GM18505 (cell line): ENCODE data around the gene SLIT3.

Experiments used
- ATAC-seq: cut with Tn5 transposase; IDR thresholded peaks from one replicate; pipeline ENCODE4 v1.9.1; 2021; ENCODE audit not compliant: unreplicated experiment
- POLR2A ChIP-seq: IDR thresholded peaks from 4 replicates; pipeline ENCODE4 v1.6.1; 2011; ENCODE audit warnings: borderline replicate concordance; ENCODE audit not compliant: insufficient read depth, insufficient read length; ENCODE audit errors: extremely low read depth

The SLIT3 gene

DNA sequence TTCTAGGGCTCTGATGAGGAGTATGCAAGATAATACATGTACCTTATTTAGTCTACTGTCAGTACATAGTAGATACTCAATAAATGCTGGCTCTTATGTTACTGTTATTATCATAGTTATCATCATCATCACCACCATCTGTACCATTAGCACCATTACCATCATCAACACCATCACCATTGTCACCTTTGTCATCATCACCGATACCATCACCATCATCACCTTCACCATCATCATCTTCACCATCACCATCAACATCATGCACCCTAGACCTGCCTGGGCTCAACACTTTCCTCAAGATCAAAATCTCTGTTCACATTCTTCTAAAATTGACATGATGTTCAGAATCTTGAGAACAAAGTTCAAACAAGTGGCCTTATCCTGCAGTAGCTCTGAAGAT is 595.6 kb downstream of the SLIT3 start:
- ATAC-seq: no peak
- no peak for TF ChIP-seq POLR2A

DNA sequence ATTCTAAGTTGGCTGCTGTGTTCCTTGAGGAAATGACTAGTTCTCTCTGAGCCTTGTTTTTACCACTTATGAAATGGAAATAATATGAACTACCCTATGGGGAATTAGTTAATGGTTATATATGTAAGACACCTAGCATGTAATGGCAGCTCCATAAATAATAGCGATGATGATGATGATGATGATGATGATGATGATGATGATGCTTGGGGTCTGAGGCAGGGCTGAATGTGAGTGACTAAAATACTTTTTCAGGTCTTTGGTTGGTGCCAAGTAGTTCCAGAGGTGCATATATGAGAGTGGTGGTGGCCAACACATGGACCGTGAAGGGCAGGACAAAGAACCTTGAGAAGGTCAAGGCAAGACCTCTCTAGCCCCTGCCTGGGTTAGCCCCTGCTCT is 598.4 kb downstream of the SLIT3 start:
- TF ChIP-seq POLR2A: no peak
- no peak for ATAC-seq

DNA sequence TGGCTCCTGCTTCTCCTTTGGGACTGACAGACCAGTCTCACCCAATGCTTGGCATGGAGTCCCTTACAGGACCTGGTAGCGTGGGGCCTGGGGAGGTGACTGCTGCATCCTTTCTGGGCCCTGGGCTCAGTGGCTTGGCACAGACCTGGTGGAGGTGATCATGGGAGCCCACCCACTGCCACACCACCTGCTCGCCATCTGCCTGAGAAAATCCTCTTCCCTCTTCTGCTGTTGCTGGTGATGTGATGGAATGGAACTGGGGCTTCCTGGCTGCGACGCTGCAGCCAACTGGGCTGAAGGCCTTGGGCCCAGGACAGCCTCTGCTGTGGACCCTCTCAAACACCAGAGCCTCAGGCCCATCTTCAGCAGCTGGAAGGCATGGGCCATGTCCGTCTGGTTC is 599.3 kb downstream of the SLIT3 start:
- TF ChIP-seq POLR2A: no peak
- ATAC-seq: no peak

DNA sequence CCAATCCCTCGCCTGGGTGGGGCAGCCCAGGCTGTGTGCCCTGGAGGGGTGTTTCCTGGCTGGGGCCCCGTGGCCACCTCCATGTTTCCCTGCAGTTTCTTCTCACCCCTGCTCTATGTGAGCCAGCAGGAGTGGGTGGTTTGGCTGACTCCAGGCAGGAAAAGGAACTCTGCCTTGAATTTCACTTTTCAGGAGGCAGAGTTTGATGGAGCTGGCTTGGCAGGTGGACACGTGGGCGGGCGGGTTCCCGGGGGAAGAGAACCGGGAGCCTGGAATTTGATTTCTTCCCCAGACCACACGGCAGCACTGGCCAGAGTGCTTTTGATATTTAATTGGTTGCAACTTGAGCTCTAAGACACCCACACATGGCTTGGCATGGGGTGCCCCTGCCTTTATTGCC is 601.9 kb downstream of the SLIT3 start:
- TF ChIP-seq POLR2A: no peak
- ATAC-seq: no peak

DNA sequence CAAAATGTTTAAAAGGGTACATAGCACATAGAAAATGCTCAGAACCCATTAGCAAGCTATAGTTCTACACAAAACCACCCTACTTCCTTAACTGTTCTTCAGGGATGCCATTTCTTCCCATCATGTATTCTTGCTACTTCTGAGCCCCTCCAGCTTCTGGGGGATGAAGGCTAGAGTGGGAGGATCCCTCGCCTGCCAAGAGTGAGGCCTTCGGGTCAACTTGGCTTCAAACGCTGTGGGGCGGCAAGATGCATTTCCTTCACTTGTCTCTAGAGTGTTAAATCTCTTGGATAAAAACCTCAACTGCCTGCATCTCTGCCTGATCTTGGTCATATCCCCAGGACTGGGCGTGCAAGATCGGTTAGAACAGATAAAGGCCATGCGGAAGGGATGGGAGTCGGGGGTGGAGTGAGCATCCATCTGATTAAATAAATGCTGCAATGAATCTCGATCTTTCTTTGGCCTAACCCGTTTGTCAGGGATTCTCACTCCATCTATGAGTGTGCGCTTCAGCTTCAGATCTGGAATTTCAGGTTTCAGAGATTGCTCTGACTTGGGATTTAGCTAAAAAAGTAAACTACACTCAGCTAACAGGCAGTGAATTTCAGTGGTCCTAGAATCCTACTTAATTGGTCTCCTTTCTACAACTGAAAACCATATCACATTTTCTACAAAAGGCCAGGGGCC is 603.8 kb downstream of the SLIT3 start:
- TF ChIP-seq POLR2A: no peak
- no peak for ATAC-seq

DNA sequence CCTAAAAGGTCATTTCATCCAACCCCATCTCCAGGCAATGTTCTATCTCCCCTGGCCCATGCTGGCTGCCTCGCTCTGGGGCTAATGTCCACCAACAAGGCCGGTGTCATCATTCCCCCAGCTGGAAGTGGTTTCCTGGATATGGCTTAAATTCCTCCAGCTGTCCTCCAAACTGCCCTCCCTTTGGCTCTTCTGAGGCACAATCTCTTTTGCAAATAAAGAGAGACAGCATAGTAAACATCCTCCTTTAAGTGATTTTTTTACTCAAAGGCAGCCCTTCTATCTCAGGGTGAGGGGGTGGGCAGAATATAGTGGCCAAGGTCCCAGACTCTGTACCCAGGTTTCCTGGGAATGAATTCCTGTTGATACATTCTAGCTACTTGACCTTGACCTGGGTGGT is 604.3 kb downstream of the SLIT3 start:
- ATAC-seq: no peak
- TF ChIP-seq POLR2A: no peak

DNA sequence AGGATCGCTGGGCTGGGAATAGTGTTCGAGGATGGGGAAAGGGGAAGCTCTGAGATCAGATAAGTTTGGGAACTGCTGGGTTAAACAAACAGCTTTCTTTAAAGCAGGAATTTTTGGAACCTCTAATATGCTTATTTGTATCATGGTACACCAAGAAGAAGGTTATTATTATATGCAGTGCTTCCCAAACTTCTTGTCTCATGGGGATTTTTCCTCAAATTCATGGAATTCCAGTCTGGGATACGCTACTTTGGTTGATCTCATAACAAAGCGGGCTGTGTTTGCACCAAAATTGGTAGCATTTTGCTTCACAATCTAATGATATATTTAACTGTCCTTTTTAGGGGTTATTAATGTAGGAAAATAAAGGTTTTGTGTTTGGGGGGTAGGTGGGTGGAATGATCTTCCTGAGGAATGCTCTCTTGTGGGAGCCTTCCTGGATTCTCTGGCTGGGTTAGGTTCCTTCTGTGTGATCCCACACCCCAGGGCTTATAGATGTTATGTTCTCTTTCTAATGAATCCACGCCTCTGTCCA is 605.6 kb downstream of the SLIT3 start:
- ATAC-seq: no peak
- no peak for TF ChIP-seq POLR2A

DNA sequence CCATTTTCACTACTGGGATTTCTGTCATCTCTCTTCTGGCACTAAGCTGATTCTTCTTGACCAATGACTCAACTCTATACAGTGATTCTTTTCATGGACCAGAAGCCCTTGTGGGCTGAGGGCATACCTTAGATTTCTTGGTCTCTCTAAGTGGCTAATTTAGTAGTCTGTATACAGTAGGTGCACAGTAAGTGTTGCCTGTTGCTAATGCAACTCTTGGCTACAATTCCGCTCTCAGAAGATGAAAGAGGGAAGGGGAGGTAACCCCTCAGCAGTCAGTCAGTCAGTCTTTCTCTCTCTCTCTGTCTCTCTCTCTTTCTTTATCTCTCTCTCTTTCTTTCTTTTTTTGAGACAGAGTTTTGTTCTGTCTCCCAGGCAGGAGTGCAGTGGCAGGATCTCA is 606.6 kb downstream of the SLIT3 start:
- TF ChIP-seq POLR2A: no peak
- ATAC-seq: no peak

DNA sequence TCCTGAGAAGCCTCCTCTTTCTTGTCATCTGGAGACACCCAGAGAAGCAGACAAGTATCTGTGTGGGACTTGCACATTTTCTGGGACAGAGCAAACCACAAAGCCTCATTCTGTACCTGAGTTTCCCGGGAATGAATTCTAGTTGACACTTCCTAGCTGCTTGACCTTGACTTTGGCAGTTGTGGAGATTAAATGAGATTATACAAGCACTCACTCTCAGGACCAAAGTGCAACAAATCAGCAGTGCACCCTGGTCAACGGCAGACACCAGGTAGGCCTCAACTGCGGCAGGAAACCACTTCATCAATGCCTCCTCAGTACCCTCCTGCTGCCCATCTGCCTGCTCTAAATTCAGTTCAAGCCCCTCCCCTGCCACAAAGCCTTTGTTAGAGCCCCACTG is 607.1 kb downstream of the SLIT3 start:
- no peak for ATAC-seq
- no peak for TF ChIP-seq POLR2A

DNA sequence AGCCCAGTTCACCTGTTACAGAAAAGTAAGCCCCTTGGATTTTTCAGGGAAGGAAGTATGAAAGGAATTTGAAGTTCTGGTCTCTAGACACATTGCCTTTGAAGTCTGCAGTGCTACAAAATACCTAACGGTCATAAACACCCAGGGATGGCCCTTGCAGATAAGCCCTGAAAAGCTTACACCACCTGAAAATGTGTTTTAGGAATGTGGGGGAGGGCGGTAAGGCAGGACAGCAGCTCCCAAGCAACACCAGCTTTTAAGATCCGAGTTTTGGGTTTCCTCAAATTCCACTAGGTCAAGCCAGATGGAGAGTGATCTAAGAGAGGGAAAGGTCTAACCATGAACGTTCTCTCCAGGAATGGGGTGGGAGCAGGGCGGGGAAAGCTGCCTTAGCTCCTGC is 607.6 kb downstream of the SLIT3 start:
- no peak for ATAC-seq
- no peak for TF ChIP-seq POLR2A

DNA sequence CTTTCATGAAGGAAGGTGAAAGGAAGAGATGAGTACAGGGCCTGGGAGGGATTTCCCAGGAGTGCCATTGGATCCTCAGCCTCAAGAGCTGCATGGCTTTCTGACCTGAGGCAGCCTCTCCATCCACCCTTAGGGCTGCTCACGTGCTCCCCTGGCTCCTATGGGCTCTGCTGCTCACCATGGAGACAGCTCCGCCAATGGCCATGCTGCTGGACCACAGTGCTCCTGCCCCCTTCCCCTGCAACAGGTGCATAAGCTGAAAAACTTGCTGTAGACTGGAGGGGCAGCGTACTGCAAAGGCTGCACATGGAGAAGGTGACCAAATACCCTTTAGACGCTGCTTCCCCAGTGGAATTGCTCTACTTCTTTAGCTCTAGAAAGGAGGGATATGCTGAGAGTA is 609.0 kb downstream of the SLIT3 start:
- no peak for TF ChIP-seq POLR2A
- no peak for ATAC-seq

DNA sequence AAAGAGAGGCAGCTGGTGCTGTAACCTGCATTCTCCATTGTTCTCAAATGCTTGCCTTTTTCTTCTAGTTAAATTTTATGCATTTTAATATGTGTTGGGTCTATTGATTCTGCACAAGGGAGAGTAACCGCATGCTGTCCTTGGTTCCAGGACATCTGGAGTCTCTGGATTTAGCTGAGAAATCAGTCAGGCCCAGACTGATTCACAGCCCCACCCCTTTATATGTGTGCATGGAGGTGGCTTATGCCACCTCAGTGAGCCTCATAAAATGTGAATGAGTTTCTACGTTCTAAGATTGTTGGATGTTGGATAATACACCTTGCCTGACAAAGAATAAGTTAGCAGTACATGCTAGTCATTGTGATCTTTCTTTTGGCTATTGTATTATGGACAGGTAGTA is 611.7 kb downstream of the SLIT3 start:
- no peak for ATAC-seq
- no peak for TF ChIP-seq POLR2A

DNA sequence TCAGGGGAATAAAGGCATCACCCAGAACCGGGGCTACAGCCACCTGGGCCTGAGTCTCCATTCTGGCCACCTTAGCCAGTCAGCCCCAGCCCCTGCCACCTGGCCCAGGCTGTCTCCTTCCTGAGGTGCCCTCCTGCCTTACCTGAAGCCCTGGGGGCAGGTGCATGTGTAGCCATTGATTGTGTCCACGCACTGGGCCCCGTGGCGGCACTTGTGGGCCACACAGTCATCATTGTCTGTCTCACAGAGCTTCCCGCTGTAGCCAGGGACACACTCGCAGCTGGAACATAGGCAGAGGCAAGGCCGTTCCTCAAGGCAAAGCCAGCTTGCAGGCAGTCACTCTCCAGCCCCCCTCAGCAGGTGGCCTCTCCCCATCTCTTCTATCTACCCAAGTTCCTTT is 614.1 kb downstream of the SLIT3 start:
- TF ChIP-seq POLR2A: no peak

DNA sequence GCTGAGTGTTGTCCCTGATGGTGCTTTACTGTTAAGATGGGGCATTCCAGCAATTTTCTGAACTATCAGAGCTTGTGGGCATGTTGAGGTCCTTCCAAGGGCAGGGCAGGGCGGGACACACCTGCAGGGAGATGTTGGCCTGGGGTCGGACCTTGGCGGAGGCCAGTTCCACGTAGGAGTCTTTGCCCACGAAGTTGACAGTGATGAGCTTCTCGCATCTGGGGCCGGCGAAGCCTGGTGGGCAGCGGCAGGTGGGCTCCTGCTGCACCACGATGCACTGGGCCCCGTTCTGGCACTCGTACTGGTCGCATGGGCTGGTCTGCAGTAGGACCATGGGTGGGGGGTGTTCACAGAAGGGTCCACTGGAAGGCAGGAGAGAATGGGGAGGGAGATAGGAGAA is 615.4 kb downstream of the SLIT3 start:
- no peak for ATAC-seq
- no peak for TF ChIP-seq POLR2A

More for the DNA sequence above, 614.1 kb downstream of the SLIT3 start:
- ATAC-seq: no peak

DNA sequence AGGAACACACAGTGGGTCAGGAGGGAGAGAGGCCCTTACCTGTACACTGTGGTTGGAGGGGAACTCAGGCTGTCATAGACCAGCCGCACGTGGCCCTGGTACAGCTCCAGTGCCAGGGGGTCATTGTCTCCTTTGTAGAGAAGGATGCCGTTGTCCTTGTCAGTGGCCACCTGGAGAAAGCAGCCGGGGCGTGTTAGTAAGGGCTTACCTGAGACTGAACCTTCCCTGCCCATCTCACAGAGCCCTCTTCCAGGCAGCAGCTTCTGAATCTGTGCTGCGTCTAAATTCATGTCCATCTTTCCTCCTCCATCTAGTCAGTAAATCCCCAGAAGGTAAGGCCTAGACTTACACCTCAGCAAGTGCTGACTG is 617.0 kb downstream of the SLIT3 start:
- no peak for TF ChIP-seq POLR2A
- no peak for ATAC-seq
